ENCODE results near the gene DAP3. TPM values are rescaled to one million over a fixed set of nuclear protein-coding genes. Genes with fewer than 3 reads are reported as not detected.

The DAP3 gene
- total RNA-seq, 1 donor from 2014 or later = 41.0 TPM

Other genes starting within 250 kb of the DAP3 start
- 59.7 TPM for gene ASH1L, start 126.3 kb upstream of the DAP3 start, total RNA-seq
- gene MSTO1, start 78.9 kb upstream of the DAP3 start, total RNA-seq = 26.2 TPM
- gene YY1AP1, start 317 bp upstream of the DAP3 start, total RNA-seq = 393 TPM
- 35.1 TPM for gene GON4L, start 168.1 kb downstream of the DAP3 start, total RNA-seq
- 188 TPM for gene SYT11, start 170.5 kb downstream of the DAP3 start, total RNA-seq
- gene RIT1, start 222.3 kb downstream of the DAP3 start, total RNA-seq = 32.0 TPM
- gene KHDC4, start 245.3 kb downstream of the DAP3 start, total RNA-seq = 37.6 TPM